Measurements from ENCODE around the gene SLC6A6. TPM values are rescaled to one million over a fixed set of nuclear protein-coding genes. Genes with fewer than 3 reads are reported as not detected.

Gene SLC6A6
- total RNA-seq, 1 donor from 2014 or later, result 35.4 TPM

GRCh38 chr3:14455571-14456317 lies 53.3 kb downstream of the SLC6A6 start:
- Histone ChIP-seq H3K9me3 (replicated peaks) (no peaks in the 10 kb centered on the region), H3K4me1 (peaks cover 72% of the 10 kb centered on the region), H3K27me3 (ENCODE audit: low read depth) (peaks cover 56% of the 10 kb centered on the region), H3K4me3 (no peak overlapping the region), H3K36me3 (no peaks in the 10 kb centered on the region), H3K27ac (replicated peaks) (no peak overlapping the region)
- no peak for TF ChIP-seq CTCF (IDR thresholded peaks at IDR 0.05; ENCODE audit: borderline replicate concordance)
- intact Hi-C loops (cut with micrococcal nuclease), result no loop called here
- no peak for DNase-seq

GRCh38 chr3:14456794-14457193 lies 54.4 kb downstream of the SLC6A6 start:
- no peak for TF ChIP-seq CTCF (IDR thresholded peaks at IDR 0.05; ENCODE audit: borderline replicate concordance)
- H3K4me1 ChIP-seq, result peaks cover 72% of the 10 kb centered on the region
- intact Hi-C loops (cut with micrococcal nuclease), result no loop called here
- no peak overlapping the region for H3K27ac ChIP-seq (replicated peaks)
- H3K36me3 ChIP-seq, result no peaks in the 10 kb centered on the region
- H3K27me3 ChIP-seq (ENCODE audit: low read depth), result peaks cover 50% of the 10 kb centered on the region
- DNase-seq, result no peak
- H3K4me3 ChIP-seq, result no peak overlapping the region
- no peaks in the 10 kb centered on the region for H3K9me3 ChIP-seq (replicated peaks)

GRCh38 chr3:14457481-14457880 lies 55.1 kb downstream of the SLC6A6 start:
- H3K27ac ChIP-seq (replicated peaks), result peak overlapping the region; percentile 24
- peaks cover 50% of the 10 kb centered on the region for H3K27me3 ChIP-seq (ENCODE audit: low read depth)
- no peak for DNase-seq
- H3K4me3 ChIP-seq, result no peak overlapping the region
- no peak for TF ChIP-seq CTCF (IDR thresholded peaks at IDR 0.05; ENCODE audit: borderline replicate concordance)
- intact Hi-C loops (cut with micrococcal nuclease), result no loop called here
- H3K36me3 ChIP-seq, result no peaks in the 10 kb centered on the region
- H3K4me1 ChIP-seq, result peaks cover 72% of the 10 kb centered on the region
- no peaks in the 10 kb centered on the region for H3K9me3 ChIP-seq (replicated peaks)

DNA sequence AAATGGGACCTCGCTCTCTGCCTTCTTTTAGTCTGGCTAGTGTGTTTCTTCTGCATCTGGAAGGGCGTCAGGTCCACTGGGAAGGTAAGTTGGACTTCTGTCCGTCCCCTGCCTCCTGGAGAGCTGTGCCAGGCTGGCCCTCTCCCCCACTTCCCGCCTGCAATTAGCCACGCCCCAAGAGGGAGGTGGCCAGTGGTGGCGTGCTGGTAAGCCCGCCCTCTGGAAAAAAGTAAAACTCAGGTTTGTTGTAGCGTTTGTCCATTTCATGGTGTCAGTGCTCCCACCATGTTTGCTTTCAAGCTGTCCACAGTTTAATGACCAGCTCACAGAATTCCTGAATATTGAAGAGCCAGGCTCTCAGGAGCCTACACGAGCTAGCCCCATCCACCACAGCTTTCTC lies 55.6 kb downstream of the SLC6A6 start:
- intact Hi-C loops (cut with micrococcal nuclease), result no loop called here
- H3K36me3 ChIP-seq, result peaks cover 2% of the 10 kb centered on the region
- H3K4me1 ChIP-seq, result peaks cover 73% of the 10 kb centered on the region
- H3K4me3 ChIP-seq, result no peak overlapping the region
- DNase-seq, result no peak
- peak overlapping the region; percentile 24 for H3K27ac ChIP-seq (replicated peaks)
- no peaks in the 10 kb centered on the region for H3K9me3 ChIP-seq (replicated peaks)
- TF ChIP-seq CTCF (IDR thresholded peaks at IDR 0.05; ENCODE audit: borderline replicate concordance), result no peak
- H3K27me3 ChIP-seq (ENCODE audit: low read depth), result peaks cover 52% of the 10 kb centered on the region

- H3K4me3 ChIP-seq, result no peak overlapping the region
- no peaks in the 10 kb centered on the region for H3K9me3 ChIP-seq (replicated peaks)
- H3K36me3 ChIP-seq, result peaks cover 9% of the 10 kb centered on the region
- no peak for DNase-seq
- peaks cover 56% of the 10 kb centered on the region for H3K27me3 ChIP-seq (ENCODE audit: low read depth)
- no peak for TF ChIP-seq CTCF (IDR thresholded peaks at IDR 0.05; ENCODE audit: borderline replicate concordance)
- H3K4me1 ChIP-seq, result peaks cover 73% of the 10 kb centered on the region
- no peak overlapping the region for H3K27ac ChIP-seq (replicated peaks)
- intact Hi-C loops (cut with micrococcal nuclease), result no loop called here
These were observed 56.2 kb downstream of the SLC6A6 start for GRCh38 chr3:14458434-14459275.

All from left ventricle myocardium inferior (tissue), 1 donor.